Astrocyte of the spinal cord (primary cell): ENCODE data around the gene PLEKHA1.

Source experiments
- DNase-seq: peaks from one replicate; pipeline ENCODE4 v3.0.0; 2011; ENCODE audit warnings: low read depth, low spot score
- H3K4me3 ChIP-seq: 2 replicates; pipeline ENCODE4 v1.5.1; 2011; ENCODE audit warnings: low read depth, mild to moderate bottlenecking, low read length, moderate library complexity
- CTCF ChIP-seq: IDR thresholded peaks from 2 replicates; pipeline ENCODE4 v1.5.1; 2012; ENCODE audit warnings: low read depth, mild to moderate bottlenecking, low read length, inconsistent platforms
- in situ Hi-C: cut with HindIII; loops from 2 replicates; pipeline ENCODE4 v1.10.0; 2017; ENCODE audit warnings: low sequenced_read_pairs

Gene PLEKHA1

GRCh38 chr10:122374859-122375678 is 561 bp downstream of the PLEKHA1 start:
- peak; percentile 66 for DNase-seq
- TF ChIP-seq CTCF, result no peak
- H3K4me3 ChIP-seq, result peak overlapping the region; percentile 82
- in situ Hi-C loops, result no loop called here

- DNase-seq, result no peak
- TF ChIP-seq CTCF, result no peak
Observed at GRCh38 chr10:122375679-122376160, 1.2 kb downstream of the PLEKHA1 start.

GRCh38 chr10:122376364-122376961 is 2.0 kb downstream of the PLEKHA1 start:
- no peak for TF ChIP-seq CTCF
- H3K4me3 ChIP-seq, result no peak overlapping the region
- in situ Hi-C loops, result no loop called here
- DNase-seq, result no peak

More at GRCh38 chr10:122375679-122376160, 1.2 kb downstream of the PLEKHA1 start:
- in situ Hi-C loops, result no loop called here
- peak overlapping the region; percentile 82 for H3K4me3 ChIP-seq

- DNase-seq, result no peak
- in situ Hi-C loops, result no loop called here
- no peak overlapping the region for H3K4me3 ChIP-seq
- no peak for TF ChIP-seq CTCF
Observed at GRCh38 chr10:122379041-122379440, 4.5 kb downstream of the PLEKHA1 start.

- no peak overlapping the region for H3K4me3 ChIP-seq
Observed at GRCh38 chr10:122379537-122379936, 5.0 kb downstream of the PLEKHA1 start.

GRCh38 chr10:122380703-122381102 is 6.2 kb downstream of the PLEKHA1 start:
- TF ChIP-seq CTCF, result no peak
- H3K4me3 ChIP-seq, result no peak overlapping the region
- in situ Hi-C loops, result no loop called here
- no peak for DNase-seq

More at GRCh38 chr10:122379537-122379936, 5.0 kb downstream of the PLEKHA1 start:
- no peak for DNase-seq
- no peak for TF ChIP-seq CTCF
- in situ Hi-C loops, result no loop called here
